Measurements from ENCODE around the gene FBXL22.
"Not testable (repeated sequence)": the region's sequence is repeated elsewhere in the genome, so short reads cannot be mapped to it uniquely, and the experiment has no call there.

FBXL22 gene

DNA sequence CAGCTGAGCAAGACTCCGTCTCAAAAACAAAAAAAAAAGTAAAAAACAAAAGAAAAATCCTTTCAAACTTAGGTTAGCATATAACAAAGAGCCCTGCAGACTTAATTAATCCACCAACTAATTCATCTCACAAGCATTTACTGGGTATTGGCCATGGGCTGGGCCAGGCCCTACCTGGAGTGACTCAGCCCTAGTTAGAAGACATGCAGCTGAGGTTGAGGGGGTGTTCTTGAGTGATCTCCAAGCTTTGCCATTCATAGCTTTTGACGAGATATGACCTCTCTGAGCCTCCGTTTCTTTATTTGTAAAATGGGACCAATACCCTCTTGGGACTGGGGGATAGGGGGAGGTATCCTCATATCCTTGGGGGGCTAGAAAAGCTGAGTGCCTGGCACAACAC, 7.8 kb downstream of the FBXL22 start:
- Histone ChIP-seq H3K36me3 (ENCODE audit: control insufficient read depth, insufficient read depth, low read length) (peaks cover 7% of the 10 kb centered on the region), H3K4me1 (ENCODE audit: control insufficient read depth, insufficient read depth, low read length) (peaks cover 12% of the 10 kb centered on the region), H3K27me3 (ENCODE audit: control insufficient read depth, insufficient read depth, low read length) (no peaks in the 10 kb centered on the region)

DNA sequence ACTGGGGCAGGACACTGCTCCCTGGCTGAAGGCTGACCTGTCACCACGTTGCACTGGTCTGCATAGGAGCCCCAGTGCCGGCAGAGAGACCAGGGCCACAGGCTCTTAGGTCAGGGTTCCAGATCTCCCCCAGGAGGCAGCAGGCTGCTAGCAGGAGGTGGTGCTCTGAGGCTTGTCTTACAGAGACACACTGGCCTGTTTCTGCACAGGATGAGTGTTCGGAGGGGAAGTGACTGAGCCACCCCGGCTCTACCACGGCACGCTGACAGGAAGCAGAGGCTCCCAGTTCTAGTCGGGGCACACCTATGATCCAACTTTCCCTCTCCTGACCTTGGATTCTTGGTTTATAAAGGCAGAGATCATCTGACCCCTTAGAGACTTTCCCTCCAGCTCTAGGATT, 8.6 kb downstream of the FBXL22 start:
- peaks cover 12% of the 10 kb centered on the region for H3K36me3 ChIP-seq (ENCODE audit: control insufficient read depth, insufficient read depth, low read length)
- H3K9me3 ChIP-seq (ENCODE audit: control insufficient read depth, low read length), result no peaks in the 10 kb centered on the region
- peaks cover 17% of the 10 kb centered on the region for H3K4me1 ChIP-seq (ENCODE audit: control insufficient read depth, insufficient read depth, low read length)
- no peak overlapping the region for H3K9ac ChIP-seq (ENCODE audit: low read length)
- H3K27me3 ChIP-seq (ENCODE audit: control insufficient read depth, insufficient read depth, low read length), result no peaks in the 10 kb centered on the region
- H3K4me3 ChIP-seq (ENCODE audit: low read length), result no peak overlapping the region

More for the DNA sequence above, 7.8 kb downstream of the FBXL22 start:
- H3K9me3 ChIP-seq (ENCODE audit: control insufficient read depth, low read length), result no peaks in the 10 kb centered on the region
- H3K9ac ChIP-seq (ENCODE audit: low read length), result no peak overlapping the region
- H3K4me3 ChIP-seq (ENCODE audit: low read length), result no peak overlapping the region

DNA sequence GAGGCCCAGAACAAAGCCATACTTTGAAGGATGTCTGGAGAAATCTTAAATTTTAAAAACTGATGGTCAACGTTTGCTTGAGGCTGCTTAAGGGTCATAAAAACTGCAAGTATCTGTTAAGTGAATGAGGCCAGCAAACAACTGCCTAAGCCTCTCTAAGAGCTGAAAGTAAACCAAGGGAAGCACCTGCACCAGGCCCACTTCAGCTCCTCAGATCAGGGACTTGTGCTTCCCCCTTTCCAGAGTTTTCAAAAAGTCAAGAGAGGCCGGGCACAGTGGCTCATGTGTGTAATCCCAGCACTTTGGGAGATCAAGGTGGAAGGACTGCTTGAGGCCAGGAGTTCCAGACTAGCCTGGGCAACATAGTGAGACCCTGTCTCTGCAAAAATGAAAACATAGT, 9.1 kb downstream of the FBXL22 start:
- Histone ChIP-seq H3K9ac (ENCODE audit: low read length) (no peak overlapping the region), H3K36me3 (ENCODE audit: control insufficient read depth, insufficient read depth, low read length) (peaks cover 12% of the 10 kb centered on the region), H3K4me1 (ENCODE audit: control insufficient read depth, insufficient read depth, low read length) (peaks cover 22% of the 10 kb centered on the region), H3K27me3 (ENCODE audit: control insufficient read depth, insufficient read depth, low read length) (no peaks in the 10 kb centered on the region), H3K9me3 (ENCODE audit: control insufficient read depth, low read length) (no peaks in the 10 kb centered on the region), H3K4me3 (ENCODE audit: low read length) (no peak overlapping the region)

DNA sequence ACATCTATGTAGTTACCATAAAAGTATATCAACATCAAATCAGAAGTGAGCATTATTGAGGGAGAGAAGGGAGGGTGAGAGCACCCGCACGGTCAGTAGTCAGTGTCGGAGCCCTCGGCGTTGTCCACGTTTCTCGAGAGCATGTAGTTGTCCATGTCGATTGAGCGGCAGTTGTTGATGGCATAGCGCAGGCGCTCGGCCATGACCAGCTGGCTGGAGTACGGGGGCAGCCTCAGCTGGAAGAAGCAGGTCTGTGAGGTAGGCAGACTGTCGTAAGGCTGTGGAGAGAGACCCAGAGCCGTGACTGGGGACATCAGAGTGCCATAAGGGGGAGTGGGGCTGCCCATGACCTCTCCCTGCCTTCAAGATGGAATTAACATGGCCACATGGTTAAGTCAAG, 11.8 kb downstream of the FBXL22 start:
- no peak overlapping the region for H3K9ac ChIP-seq (ENCODE audit: low read length)
- no peaks in the 10 kb centered on the region for H3K27me3 ChIP-seq (ENCODE audit: control insufficient read depth, insufficient read depth, low read length)
- no peaks in the 10 kb centered on the region for H3K9me3 ChIP-seq (ENCODE audit: control insufficient read depth, low read length)
- H3K4me3 ChIP-seq (ENCODE audit: low read length), result no peak overlapping the region
- peaks cover 19% of the 10 kb centered on the region for H3K4me1 ChIP-seq (ENCODE audit: control insufficient read depth, insufficient read depth, low read length)
- peaks cover 12% of the 10 kb centered on the region for H3K36me3 ChIP-seq (ENCODE audit: control insufficient read depth, insufficient read depth, low read length)

DNA sequence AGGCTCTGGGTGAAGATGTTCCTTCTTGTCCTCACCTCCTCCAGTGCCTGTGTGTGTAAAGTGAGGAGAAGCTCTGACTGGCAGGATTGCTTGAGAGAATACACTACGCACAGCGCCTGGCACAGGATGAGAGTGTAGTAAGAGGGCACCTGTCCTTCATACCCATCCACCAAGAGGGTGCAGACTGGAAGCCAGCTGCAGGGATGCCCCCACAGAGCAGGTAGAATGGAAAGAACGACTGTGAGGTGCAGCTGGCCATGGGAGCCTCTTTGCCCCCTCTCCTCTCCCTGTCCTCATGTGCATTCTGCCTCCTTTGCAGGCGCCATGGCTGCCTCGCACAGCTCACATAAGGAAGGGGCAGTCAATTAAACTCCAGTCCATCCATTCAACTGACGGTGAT, 12.3 kb downstream of the FBXL22 start:
- Histone ChIP-seq H3K4me3 (ENCODE audit: low read length) (no peak overlapping the region), H3K27me3 (ENCODE audit: control insufficient read depth, insufficient read depth, low read length) (no peaks in the 10 kb centered on the region), H3K36me3 (ENCODE audit: control insufficient read depth, insufficient read depth, low read length) (peaks cover 12% of the 10 kb centered on the region), H3K9ac (ENCODE audit: low read length) (no peak overlapping the region), H3K4me1 (ENCODE audit: control insufficient read depth, insufficient read depth, low read length) (peaks cover 19% of the 10 kb centered on the region), H3K9me3 (ENCODE audit: control insufficient read depth, low read length) (no peaks in the 10 kb centered on the region)

DNA sequence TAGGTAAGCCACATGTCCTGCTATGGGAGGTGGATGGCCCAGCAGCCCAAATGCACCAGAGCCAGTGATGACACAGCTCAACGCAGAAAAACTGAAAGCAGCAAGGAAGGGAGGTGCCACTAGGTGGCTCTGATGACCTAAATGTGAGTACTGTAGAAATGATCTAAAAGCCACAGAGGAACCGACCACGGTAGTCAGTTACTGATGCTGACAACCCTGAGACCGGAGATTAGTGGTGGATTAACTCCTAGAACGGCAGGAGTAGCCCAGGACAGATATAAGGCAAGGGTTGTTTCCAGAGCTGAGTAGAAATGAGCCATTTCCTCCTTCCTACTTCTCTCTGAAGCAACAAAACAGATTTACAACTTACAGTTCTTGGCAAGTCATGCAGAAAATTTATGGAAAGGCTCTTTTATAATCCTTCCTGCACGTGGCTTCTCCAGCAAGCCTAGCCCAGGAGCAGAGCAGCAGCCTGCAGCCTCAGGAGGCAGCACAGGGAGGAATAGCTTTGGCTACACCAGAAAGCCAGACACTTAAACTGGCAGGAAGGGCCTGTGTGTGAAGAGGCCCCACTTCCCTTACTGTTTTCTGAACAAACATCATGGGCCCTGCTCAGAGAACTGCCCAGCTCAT, 13.1 kb downstream of the FBXL22 start:
- H3K27me3 ChIP-seq (ENCODE audit: control insufficient read depth, insufficient read depth, low read length), result no peaks in the 10 kb centered on the region
- H3K9ac ChIP-seq (ENCODE audit: low read length), result peak overlapping the region; percentile 24
- no peaks in the 10 kb centered on the region for H3K9me3 ChIP-seq (ENCODE audit: control insufficient read depth, low read length)
- H3K36me3 ChIP-seq (ENCODE audit: control insufficient read depth, insufficient read depth, low read length), result peaks cover 12% of the 10 kb centered on the region
- H3K4me3 ChIP-seq (ENCODE audit: low read length), result no peak overlapping the region
- H3K4me1 ChIP-seq (ENCODE audit: control insufficient read depth, insufficient read depth, low read length), result peaks cover 19% of the 10 kb centered on the region

DNA sequence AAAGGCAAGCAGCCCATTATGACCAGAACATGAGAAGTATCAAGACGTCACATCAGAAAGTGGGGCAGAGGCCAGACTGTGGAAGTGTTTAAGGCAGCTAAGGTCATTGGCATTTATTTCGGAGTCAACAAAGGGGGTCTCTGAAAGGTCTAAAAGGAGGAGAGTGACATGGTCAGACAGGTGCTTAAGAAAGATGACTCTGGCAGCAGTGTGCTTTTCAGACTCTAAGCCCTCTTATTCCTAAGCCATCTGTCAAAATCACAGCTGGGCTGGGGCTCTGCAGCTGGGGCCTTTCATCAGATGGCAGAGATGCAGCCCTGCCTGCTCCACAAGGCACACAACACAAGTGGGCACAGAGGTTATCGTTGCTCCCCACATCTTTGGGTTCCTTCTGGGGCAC, 14.0 kb downstream of the FBXL22 start:
- Histone ChIP-seq H3K9ac (ENCODE audit: low read length) (peak overlapping the region; percentile 24), H3K36me3 (ENCODE audit: control insufficient read depth, insufficient read depth, low read length) (peaks cover 12% of the 10 kb centered on the region), H3K4me1 (ENCODE audit: control insufficient read depth, insufficient read depth, low read length) (peaks cover 19% of the 10 kb centered on the region), H3K27me3 (ENCODE audit: control insufficient read depth, insufficient read depth, low read length) (no peaks in the 10 kb centered on the region), H3K9me3 (ENCODE audit: control insufficient read depth, low read length) (no peaks in the 10 kb centered on the region), H3K4me3 (ENCODE audit: low read length) (no peak overlapping the region)

DNA sequence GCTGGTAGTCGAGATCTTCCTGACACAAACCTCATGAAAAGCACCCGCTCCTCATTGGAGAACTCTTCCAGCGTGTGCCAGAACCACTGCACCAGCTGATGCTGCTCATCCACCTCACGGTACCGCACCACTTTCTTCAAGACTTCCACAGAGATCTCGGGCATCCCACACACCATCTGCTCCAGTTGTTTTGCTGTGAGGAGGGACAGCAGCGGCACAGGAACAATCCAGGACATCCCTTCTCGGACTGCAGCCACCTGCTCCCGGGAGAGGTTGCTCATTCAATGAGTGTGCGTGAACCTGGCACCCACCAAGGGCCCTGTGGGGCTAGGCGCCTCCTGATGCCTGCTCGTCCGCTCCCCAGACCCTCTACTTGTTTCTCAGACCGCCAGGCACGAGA, 15.1 kb downstream of the FBXL22 start:
- Histone ChIP-seq H3K9me3 (ENCODE audit: control insufficient read depth, low read length) (no peaks in the 10 kb centered on the region), H3K4me3 (ENCODE audit: low read length) (no peak overlapping the region), H3K4me1 (ENCODE audit: control insufficient read depth, insufficient read depth, low read length) (peaks cover 19% of the 10 kb centered on the region), H3K27me3 (ENCODE audit: control insufficient read depth, insufficient read depth, low read length) (no peaks in the 10 kb centered on the region), H3K9ac (ENCODE audit: low read length) (no peak overlapping the region), H3K36me3 (ENCODE audit: control insufficient read depth, insufficient read depth, low read length) (peaks cover 12% of the 10 kb centered on the region)

DNA sequence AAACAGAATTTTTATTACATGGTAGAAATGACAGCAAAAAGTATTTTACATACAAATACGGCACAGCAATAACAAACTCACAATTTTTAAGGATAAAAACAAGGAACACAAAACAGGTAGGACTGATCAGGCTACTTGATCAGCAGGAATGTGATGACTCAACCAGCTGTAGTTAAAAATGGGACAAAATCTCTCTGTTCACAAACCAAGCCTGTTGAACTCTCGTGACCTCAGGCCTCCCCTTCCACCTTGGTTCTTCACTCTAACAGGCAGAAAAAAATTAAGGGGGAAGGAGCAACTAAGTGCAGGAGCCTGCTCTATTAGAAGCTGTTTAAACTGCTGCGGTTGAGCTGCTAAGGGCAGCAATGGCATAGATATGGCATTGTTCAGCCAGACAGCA, 18.7 kb downstream of the FBXL22 start:
- Histone ChIP-seq H3K4me3 (ENCODE audit: low read length) (no peak overlapping the region), H3K36me3 (ENCODE audit: control insufficient read depth, insufficient read depth, low read length) (no peaks in the 10 kb centered on the region), H3K9ac (ENCODE audit: low read length) (no peak overlapping the region), H3K9me3 (ENCODE audit: control insufficient read depth, low read length) (no peaks in the 10 kb centered on the region), H3K4me1 (ENCODE audit: control insufficient read depth, insufficient read depth, low read length) (peaks cover 9% of the 10 kb centered on the region), H3K27me3 (ENCODE audit: control insufficient read depth, insufficient read depth, low read length) (no peaks in the 10 kb centered on the region)

DNA sequence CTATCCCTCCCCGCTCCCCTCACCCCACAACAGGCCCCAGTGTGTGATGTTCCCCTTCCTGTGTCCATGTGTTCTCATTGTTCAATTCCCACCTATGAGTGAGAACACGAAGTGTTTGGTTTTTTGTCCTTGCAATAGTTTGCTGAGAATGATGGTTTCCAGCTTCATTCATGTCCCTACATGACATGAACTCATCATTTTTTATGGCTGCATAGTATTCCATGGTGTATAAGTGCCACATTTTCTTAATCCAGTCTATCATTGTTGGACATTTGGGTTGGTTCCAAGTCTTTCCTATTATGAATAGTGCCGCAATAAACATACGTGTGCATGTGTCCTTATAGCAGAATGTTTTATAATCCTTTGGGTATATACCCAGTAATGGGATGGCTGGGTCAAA, 20.0 kb downstream of the FBXL22 start:
- not testable (repeated sequence) for H3K36me3 ChIP-seq (ENCODE audit: control insufficient read depth, insufficient read depth, low read length); H3K9me3 ChIP-seq (ENCODE audit: control insufficient read depth, low read length); H3K4me3 ChIP-seq (ENCODE audit: low read length); H3K4me1 ChIP-seq (ENCODE audit: control insufficient read depth, insufficient read depth, low read length); H3K27me3 ChIP-seq (ENCODE audit: control insufficient read depth, insufficient read depth, low read length); H3K9ac ChIP-seq (ENCODE audit: low read length)

DNA sequence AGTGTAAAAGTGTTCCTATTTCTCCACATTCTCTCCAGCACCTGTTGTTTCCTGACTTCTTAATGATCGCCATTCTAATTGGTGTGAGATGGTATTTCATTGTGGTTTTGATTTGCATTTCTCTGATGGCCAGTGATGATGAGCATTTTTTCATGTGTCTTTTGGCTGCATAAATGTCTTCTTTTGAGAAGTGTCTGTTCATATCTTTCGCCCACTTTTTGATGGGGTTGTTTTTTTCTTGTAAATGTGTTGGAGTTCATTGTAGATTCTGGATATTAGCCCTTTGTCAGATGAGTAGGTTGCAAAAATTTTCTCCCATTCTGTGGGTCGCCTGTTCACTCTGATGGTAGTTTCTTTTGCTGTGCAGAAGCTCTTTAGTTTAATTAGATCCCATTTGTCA, 20.4 kb downstream of the FBXL22 start:
- H3K4me3 ChIP-seq (ENCODE audit: low read length); H3K36me3 ChIP-seq (ENCODE audit: control insufficient read depth, insufficient read depth, low read length); H3K4me1 ChIP-seq (ENCODE audit: control insufficient read depth, insufficient read depth, low read length); H3K27me3 ChIP-seq (ENCODE audit: control insufficient read depth, insufficient read depth, low read length); H3K9ac ChIP-seq (ENCODE audit: low read length); H3K9me3 ChIP-seq (ENCODE audit: control insufficient read depth, low read length): not testable (repeated sequence)

DNA sequence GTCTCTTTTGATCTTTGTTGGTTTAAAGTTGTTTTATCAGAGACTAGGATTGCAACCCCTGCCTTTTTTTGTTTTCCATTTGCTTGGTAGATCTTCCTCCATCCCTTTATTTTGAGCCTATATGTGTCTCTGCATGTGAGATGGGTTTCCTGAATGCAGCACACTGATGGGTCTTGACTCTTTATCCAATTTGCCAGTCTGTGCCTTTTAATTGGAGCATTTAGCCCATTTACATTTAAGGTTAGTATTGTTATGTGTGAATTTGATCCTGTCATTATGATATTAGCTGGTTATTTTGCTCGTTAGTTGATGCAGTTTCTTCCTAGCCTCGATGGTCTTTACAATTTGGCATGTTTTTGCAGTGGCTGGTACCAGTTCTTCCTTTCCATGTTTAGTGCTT, 23.6 kb downstream of the FBXL22 start:
- H3K9ac ChIP-seq (ENCODE audit: low read length); H3K36me3 ChIP-seq (ENCODE audit: control insufficient read depth, insufficient read depth, low read length); H3K9me3 ChIP-seq (ENCODE audit: control insufficient read depth, low read length); H3K27me3 ChIP-seq (ENCODE audit: control insufficient read depth, insufficient read depth, low read length); H3K4me3 ChIP-seq (ENCODE audit: low read length); H3K4me1 ChIP-seq (ENCODE audit: control insufficient read depth, insufficient read depth, low read length): not testable (repeated sequence)
